Stimulated activated naive CD4-positive, alpha-beta T cell (primary cell): ENCODE measurements around the gene SAMD4A.

Experiments used
- DNase-seq, 6 experiments: peaks; one replicate each; lab custom pipeline; 2025; lab: John Stamatoyannopoulos, UW

Gene SAMD4A

GRCh38 chr14:54564868-54565784, 1.8 kb upstream of the SAMD4A start:
- peak; percentile 16 to 60 (median 49) for DNase-seq

DNA sequence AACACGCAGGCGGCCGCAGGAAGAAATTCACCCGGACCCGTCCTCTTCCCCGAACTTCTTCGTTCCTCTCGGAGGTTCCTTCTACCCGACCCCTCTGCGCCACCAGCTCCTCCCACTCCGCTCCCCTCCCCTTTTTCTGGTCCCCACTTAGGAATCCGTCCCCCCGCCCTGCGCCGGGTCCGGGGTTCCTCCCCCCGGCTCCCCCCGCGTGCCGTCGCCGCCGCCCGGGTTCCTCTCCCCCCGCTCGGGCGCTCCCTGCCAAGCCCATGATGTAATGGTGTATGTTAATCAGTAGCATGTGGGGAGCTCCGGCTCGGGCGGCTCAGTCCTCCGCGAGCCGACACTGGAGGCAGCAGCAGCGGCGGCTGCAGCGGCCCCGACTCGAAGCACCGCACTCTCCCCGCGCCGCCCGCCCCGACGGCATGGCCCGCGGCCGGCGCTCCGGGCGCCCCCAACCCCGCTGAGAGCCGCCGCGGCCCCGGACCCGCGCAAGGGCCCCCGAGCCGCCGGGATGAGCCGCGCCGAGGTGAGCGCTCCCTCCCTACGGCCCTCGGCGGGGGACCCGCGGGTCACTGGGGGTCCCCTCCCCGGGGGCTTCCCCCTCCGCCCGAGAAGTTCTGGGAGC, 1.0 kb upstream of the SAMD4A start:
- DNase-seq = peak; percentile 58 to 75 (median 67)

DNA sequence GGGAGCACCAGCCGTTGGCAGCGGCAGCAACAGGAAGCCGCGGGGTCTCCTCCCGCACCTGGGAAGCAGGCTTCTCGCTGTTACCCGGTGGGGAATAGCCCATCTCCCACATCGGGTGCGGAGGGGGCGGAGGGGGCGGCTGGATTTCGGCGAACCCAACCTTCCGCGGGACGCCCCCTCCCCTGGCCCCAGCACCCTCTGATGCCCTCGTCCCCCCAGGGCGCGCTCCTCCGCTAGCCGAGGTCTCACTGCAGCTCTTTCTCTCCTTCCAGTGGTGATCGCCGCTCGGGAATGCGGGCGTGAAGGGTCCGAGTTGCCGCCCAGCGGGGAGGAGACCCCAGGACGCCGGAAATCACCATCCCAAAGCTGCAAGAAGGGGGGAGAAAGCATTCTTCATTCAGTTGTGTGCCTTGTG, 303 bp downstream of the SAMD4A start:
- DNase-seq = peak in 1 of 6 experiments; percentile 26

DNA sequence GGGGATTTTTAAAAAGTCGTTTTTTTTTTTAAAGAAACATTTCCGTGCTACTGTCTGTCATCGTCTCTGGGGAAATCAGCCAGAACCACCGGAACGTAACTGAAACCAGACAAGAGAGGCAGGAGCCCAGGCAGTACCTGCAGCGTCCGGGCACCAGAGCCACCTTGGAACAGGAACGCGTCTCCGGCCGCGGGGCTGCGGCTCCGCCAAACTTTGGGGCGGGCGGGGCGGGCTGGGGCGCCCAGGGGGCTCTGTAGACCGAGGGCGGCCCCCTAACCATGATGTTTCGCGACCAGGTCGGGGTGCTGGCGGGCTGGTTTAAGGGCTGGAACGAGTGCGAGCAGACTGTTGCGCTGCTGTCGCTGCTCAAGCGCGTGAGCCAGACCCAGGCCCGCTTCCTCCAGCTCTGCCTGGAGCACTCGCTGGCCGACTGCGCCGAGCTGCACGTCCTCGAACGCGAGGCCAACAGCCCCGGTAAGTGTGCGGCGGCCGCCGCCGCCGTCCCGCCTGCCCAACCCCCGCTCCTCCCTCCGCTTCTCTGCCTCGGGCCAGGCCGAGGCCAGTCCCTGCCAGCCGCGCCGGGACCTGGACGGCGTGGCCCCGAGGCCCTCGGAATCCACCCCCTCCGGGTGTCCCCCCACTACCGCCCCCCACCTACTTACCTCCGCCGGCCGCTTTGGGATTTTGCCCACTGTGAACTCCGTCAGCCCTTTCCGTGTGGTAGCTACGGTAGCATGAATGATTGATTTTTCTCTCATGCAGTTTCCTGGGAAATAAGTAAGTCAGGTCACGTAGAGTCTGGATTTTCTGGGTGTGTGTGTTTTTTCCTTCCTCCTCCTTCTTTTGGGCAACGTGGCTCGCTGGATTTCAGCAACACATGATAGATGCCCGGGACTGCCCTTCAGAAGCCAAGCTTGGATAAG, 972 bp downstream of the SAMD4A start:
- peak; percentile 5 to 56 (median 20) for DNase-seq

- DNase-seq = no peak
Measured at GRCh38 chr14:54568821-54569595, 2.1 kb downstream of the SAMD4A start.

- DNase-seq = no peak
Measured at GRCh38 chr14:54570047-54570446, 3.1 kb downstream of the SAMD4A start.

DNA sequence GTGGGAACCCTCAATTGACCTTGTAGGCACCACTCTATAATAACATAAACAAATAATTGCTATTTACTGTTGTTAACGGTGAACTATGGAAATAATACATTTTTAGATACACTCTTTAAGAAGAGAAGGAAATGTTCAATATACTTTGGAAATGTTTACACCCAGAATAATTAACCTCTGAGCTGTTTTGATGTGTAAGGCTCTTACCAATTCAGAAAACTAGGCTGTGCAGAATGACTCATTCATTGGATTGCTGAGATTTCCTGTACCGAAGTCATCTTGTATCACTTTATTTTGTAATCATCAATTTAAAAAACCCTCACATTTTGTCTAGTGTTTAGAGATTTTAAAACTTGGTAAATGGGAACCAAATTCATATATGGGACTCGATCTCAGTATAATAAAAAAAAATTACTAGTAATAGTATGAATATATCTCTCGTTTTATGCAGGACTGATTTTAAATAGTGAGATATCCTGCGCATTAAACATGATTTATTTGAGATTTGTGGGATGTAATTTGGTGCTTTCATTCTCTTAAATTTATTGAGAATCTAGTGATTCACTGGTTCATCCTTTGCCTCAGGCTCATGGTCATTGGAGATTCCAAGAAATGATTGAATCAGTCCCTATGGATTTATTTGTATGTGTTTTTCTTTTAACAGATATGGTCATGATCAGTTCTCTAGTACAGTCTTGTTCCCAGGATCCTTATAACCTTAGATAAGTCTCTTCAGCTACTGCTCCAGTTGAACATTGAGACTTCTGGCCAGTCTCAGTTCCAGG, 3.9 kb downstream of the SAMD4A start:
- DNase-seq = no peak

DNA sequence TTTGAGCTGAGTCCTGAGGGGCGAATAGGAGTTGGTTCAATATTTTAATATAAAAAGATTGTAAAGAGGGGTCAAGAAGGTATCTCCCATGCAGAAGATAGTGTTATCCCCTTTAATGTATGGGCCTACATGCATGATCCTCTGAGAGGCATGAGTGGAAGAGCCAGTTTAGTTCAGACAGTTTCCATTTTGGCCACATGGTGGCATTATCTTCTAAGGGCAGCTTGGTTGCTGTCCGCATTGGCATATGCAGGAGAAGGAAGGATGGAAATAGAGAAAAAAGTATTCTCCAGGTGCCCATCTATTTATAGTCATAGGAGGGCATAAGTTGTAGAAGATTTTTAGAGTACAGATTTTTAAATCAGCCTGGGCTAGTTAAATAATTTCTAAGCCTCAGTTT, 5.4 kb downstream of the SAMD4A start:
- peak in 1 of 6 experiments; percentile 4 for DNase-seq

DNA sequence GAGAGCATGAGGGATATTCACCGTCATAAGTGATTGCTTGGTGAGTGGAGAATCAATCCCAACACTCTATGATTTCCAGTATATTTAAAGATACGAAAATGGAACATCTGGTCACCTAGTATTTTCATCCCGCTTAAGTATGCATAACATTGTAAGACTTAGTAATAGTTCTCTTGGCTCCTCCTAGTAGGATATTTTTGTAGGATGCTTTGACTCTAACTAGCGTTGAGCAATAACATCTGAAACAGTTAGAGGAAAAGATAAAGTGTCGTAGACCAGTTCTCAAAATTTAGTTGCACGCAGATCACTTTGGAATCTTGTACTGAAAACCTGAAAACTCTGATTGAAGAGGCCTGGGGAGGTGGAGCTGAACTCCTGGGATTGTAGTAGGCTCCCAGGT, 7.6 kb downstream of the SAMD4A start:
- DNase-seq = no peak

DNA sequence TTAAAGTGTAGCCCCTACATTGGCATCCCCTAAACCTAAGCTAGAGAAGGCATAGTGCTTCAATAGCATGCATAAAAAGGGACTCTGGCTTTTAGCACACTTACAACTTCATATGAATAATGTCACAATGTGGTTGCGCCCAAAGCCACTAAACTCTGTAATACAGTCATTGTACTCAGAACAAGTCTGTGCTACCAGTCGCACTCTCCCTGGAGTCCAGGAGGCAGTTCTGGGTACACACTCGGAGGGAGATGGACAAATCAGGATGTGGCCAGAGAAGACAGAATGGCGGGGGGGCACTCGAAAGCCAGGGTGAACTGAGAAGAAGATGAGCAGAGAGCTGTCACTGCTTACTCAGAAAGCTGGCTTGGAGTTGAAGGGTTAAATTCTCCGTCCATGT, 10.6 kb downstream of the SAMD4A start:
- DNase-seq = no peak

DNA sequence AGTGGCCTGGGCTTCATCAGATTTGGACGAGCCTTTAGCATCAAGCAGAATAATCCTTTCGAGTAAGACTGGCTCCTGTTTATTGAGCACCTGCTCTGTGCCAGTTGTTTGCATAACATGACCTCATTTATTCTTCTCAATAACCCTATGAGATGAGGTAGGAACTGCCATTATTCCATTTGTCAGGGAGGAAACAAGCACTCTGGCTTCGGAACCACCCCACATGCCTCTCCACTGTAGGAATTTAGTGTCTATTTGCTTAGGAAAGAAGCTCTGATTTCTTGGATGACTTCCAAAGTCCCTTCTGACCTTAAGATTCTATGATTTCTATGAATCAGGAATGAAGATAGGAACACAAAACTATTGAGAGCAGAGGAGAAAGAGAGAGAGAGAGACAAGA, 11.0 kb downstream of the SAMD4A start:
- no peak for DNase-seq

DNA sequence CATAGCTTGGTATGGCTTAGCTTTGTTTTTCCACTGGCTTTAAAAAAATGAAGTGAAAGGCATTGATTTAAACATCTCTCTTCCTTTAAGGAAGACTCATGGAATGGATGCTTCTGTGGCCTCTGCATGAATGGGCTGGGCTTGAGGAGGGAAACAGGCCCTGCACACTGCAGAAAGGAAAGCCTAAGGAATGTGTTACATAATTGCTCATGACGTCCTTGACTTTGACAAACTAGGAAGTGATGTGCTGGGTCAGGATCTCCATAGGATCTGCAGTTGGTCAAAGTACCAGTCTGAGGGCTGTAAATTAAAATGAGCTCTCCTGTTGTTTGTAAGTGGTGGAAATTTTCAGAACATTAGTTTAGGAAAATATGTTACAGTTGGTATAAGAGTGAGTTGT, 12.7 kb downstream of the SAMD4A start:
- no peak for DNase-seq

- DNase-seq = no peak
Measured at GRCh38 chr14:54580933-54581332, 14.0 kb downstream of the SAMD4A start.

DNA sequence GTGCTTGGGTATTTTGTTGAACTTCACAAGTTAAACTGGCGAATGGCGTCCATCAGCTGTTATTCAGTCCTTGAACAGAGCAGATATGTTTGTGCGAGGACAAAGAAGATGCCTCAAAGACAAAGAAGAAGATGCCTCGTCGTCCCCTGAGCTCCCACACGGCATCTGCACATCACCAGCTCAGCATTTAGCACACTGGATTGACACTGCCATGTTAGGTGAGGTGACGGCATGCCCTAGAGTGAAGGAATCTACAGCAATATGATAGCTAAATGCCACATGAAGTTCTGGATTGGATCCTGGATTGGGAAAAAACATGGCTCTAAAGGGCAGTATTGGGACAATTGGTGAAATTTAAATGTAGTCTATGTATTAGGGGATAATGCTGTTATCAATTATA, 15.4 kb downstream of the SAMD4A start:
- DNase-seq = no peak

DNA sequence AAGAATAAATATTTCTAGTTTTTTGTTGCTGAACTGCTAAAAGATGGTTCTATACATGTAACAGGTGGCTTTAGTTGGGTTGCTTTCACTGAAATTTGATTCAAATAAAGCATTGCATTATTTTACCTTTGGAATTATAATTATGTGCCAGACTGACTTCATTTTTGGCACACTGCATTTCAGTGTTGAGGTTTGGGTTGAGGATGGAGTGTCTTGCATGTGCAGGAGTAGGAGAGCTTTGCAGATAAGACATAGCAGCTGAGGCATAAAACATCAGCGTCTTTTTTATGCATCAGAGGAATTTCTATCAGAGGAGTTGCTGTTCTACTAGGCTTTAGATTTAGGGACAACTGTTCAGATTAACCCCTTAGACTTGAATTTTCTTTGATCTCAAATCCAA, 17.2 kb downstream of the SAMD4A start:
- DNase-seq = no peak

- DNase-seq = no peak
Measured at GRCh38 chr14:54585214-54585613, 18.3 kb downstream of the SAMD4A start.

- no peak for DNase-seq
Measured at GRCh38 chr14:54589076-54589475, 22.1 kb downstream of the SAMD4A start.

GRCh38 chr14:54589843-54590242, 22.9 kb downstream of the SAMD4A start:
- no peak for DNase-seq

- DNase-seq = no peak
Measured at GRCh38 chr14:54590481-54590880, 23.6 kb downstream of the SAMD4A start.

GRCh38 chr14:54591461-54591860, 24.5 kb downstream of the SAMD4A start:
- no peak for DNase-seq

- no peak for DNase-seq
Measured at GRCh38 chr14:54591866-54592265, 24.9 kb downstream of the SAMD4A start.
